GM21717 (cell line): ENCODE data around the gene SELENON.

Experiments used
- ATAC-seq: cut with Tn5 transposase; IDR thresholded peaks from one replicate; pipeline ENCODE4 v1.9.1; 2021; ENCODE audit warnings: mild to moderate bottlenecking, moderate library complexity; ENCODE audit not compliant: unreplicated experiment

SELENON gene

GRCh38 chr1:25808481-25809244, 8.7 kb downstream of the SELENON start:
- ATAC-seq: no peak

- no peak for ATAC-seq
Measured at GRCh38 chr1:25809283-25809926, 9.4 kb downstream of the SELENON start.

DNA sequence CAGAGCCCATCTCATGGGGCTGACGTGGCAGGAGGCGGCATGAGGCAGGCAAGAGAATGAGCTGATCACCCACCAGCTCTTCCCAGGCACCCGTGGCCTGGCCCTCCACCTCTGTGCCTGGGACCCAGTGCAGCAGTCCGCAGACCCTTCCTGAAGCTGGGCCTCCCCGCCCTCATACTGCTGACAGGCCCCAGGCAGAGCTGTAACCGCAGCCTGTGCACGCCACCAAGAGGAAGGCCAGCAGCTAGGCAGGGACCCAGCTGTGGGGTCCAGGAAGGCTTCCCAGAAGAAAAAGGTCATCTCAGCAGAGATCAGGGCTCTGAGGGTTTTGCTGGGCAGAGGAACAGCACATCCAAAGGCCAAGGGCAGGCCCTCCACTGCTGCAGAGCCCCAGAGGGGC, 9.9 kb downstream of the SELENON start:
- no peak for ATAC-seq

- no peak for ATAC-seq
Measured at GRCh38 chr1:25810341-25811299, 10.6 kb downstream of the SELENON start.

- no peak for ATAC-seq
Measured at GRCh38 chr1:25811384-25812082, 11.5 kb downstream of the SELENON start.

- no peak for ATAC-seq
Measured at GRCh38 chr1:25813071-25813733, 13.2 kb downstream of the SELENON start.

DNA sequence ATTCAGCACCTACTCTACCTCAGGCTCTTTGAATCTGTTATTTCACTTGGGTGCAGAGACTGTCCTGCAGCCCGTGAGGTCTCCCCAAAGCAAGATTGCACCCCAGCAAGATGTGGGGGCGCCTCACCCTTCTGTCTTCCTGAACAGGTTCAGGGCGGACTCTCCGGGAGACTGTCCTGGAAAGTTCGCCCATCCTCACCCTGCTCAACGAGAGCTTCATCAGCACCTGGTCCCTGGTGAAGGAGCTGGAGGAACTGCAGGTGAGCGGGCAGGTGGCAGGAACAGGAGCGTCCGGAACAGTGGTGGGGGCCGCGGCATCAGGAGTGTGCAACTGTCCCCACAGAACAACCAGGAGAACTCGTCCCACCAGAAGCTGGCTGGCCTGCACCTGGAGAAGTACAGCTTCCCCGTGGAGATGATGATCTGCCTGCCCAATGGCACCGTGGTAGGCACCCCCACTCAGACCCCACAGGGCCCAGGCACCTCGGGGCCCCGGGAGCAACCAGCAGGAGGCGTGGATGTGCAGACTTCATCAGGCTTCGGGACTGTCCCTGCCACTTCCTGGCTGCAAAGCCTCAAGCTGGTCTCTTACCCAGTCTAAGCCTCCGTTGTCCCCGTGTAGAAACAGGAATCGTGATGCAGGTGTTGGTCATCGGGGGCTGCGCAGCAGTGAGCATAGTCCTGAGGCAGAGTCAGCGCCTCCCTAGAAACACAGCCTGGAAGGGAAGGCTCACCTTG, 13.9 kb downstream of the SELENON start:
- no peak for ATAC-seq

DNA sequence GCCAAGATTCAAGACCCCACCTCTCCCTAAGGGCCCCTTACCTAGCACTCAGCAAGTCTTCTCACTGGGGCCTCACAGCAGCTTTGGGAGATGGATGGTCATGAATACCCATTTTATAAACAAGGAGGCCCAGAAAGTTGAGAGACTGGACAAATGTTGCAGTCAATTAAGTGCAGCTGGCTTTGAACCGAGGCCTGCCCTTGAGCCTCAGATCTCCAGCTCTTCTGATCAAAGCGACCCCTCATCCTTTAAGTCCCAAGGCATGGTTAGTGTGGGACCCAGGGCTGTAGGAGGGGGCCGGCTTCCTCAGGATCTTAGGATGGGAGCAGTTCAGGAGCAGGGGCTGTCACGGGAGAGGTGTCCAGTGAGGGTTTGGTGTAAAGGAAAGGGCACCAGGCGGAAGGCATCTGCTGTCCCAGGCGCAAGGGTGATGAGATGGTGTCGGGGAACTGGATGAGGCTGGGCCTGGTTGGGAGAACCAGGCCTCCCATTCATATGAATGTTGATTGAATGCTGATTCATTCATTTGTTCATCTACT, 14.6 kb downstream of the SELENON start:
- no peak for ATAC-seq

GRCh38 chr1:25815208-25816111, 15.5 kb downstream of the SELENON start:
- no peak for ATAC-seq

DNA sequence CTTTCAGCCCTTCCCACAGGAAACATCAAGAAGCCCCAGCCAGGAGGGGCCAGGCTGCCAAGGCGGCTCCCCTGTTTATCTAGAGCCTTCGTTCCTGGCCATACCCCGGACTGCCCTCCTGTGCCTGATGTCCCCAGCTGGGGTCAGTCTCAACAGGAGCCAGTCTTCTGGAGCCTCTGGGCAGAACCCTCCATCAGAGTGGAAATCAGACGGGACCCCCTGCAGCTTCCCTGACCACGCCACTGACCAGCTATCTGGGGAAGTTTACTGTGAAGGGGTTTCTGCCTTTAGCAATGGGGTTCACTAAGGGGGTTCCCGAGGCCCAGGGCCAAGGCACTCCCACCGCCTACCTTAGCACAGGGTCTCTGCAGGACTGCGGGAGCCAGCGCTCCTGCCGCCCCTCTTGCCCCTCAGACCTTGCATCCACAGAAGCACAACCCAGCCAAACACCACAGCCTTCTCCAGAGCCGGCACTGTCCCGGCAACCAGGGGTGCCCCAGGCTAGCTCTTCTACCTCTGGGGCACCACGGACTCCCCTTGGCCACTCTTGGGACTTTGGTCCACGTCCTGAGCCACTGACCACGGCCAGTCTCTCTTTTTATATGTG, 16.2 kb downstream of the SELENON start:
- ATAC-seq: no peak

DNA sequence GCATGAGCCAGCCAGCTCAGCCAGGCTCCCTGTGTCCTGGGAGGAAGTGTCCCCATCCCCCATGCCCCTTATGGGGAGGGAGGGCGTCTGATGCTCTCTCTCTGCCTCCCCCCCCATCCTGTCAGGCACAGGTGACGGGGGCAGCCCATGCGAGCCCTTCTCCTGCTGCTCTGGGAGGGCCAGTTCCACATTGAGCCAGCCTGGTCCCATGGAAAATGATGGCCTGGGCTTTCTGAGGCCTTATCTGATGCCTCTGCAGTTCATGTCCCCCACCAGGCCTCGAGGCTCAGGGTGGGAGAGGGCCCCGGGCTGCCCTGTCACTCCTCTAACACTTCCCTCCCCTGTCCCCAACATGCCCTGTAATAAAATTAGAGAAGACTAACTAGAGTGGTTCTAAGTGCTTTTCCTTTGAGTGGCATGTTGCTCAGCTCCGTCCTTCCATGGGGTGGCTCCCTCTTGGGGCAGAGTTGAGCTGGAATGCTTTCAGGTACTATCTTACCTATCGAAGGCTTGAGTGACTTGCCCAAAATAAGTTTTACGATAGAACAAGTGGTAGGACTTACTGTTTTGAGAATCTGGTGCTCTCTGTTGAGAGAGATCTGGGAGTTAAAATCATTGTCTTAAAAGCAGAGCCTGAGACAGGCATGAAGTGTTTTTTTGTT, 18.0 kb downstream of the SELENON start:
- no peak for ATAC-seq

DNA sequence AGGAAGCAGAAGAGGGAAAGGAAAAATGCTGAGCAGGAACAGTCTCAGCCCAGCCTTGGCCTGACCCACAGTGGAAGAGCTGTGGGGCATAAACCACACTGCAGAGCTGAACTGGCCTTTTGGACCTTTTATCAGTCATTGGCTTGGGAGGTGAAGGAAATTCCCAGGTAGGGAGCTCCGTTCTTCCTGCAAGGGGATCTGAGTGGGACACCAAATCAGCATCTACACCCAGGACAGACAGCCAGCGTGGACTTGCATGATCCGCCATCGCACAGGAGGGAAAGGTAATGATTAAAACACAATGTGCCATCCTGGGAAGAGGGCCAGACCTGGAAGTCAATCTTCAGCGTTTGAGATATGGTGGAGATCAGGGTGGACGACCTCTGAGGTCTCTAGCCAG, 18.6 kb downstream of the SELENON start:
- ATAC-seq: no peak

GRCh38 chr1:25819491-25820246, 19.7 kb downstream of the SELENON start, which contains the start of gene MTFR1L:
TSS of gene MTFR1L (plus strand) at chr1:25819954. CDS start at chr1:25823105, 3,151 bp downstream.
- ATAC-seq: peak; percentile 74

- peak; percentile 37 for ATAC-seq
Measured at GRCh38 chr1:25820247-25821111, 20.5 kb downstream of the SELENON start.

DNA sequence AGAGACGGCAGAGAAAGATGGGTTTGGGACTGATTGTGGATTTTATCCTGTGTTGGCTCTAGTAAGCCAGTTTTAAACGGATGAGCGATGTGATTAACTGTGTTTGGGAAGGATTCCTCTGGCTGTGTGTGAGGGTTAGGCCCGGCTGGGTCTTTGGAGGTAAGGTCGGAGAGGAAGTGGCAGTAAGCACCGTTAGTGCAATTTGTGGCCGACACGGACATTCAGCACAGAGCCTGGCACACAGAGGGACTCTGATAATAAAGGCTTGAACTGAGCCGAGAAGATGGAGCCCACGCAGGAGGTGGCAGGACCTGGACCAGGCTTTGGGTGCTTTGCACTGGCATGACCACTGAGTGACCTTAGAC, 21.1 kb downstream of the SELENON start:
- no peak for ATAC-seq
